ENCODE measurements around the gene LPAR4. TPM values are rescaled to one million over a fixed set of nuclear protein-coding genes. Genes with fewer than 3 reads are reported as not detected.
A peak's percentile ranks its signal among the peaks of the same experiment; 100 is the strongest.

LPAR4 gene
- polyA plus RNA-seq, 1 donor (not counting 4 experiments of a cell fraction or from before 2014, with no cell fraction given): not detected

DNA sequence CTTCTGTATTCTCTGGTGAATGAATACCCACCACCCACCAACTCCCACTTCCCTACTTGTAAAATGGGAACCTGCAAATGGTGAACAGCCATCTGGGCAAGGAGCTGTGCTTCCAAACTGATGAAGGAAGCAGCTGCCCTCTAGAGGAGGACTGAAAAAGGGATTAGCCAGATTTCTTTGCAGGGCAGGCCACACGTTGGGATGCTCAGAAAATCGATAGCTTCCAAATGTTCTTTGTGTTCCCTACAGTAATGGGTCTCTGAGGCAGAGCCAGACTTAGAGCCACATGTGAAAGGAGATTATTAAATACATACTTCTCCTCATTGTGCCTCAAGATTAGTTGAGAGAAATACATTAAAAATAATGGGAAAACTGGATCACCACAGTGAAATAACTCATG is 39.3 kb upstream of the LPAR4 start:
- no peak overlapping the region for H3K9ac ChIP-seq (ENCODE audit: control insufficient read depth, extremely low read depth, insufficient read depth, low read length)
- no peak overlapping the region for H3K4me2 ChIP-seq (ENCODE audit: control insufficient read depth, extremely low read depth, insufficient read depth, low read depth, low read length)
- no peaks in the 10 kb centered on the region for H3K27me3 ChIP-seq (ENCODE audit: control insufficient read depth, extremely low read depth, insufficient read depth, low read length)
- no peak for DNase-seq (ENCODE audit: low read depth, low spot score)
- H3K27ac ChIP-seq (ENCODE audit: control insufficient read depth, insufficient read depth, low read length): no peak overlapping the region
- no peaks in the 10 kb centered on the region for H3K79me2 ChIP-seq (ENCODE audit: control insufficient read depth, insufficient read depth, low read length)
- no peak overlapping the region for H2AFZ ChIP-seq (ENCODE audit: control insufficient read depth, low read length)
- no peak for TF ChIP-seq EZH2 (IDR thresholded peaks at IDR 0.05; ENCODE audit: low read length)
- TF ChIP-seq, protein P1, sequence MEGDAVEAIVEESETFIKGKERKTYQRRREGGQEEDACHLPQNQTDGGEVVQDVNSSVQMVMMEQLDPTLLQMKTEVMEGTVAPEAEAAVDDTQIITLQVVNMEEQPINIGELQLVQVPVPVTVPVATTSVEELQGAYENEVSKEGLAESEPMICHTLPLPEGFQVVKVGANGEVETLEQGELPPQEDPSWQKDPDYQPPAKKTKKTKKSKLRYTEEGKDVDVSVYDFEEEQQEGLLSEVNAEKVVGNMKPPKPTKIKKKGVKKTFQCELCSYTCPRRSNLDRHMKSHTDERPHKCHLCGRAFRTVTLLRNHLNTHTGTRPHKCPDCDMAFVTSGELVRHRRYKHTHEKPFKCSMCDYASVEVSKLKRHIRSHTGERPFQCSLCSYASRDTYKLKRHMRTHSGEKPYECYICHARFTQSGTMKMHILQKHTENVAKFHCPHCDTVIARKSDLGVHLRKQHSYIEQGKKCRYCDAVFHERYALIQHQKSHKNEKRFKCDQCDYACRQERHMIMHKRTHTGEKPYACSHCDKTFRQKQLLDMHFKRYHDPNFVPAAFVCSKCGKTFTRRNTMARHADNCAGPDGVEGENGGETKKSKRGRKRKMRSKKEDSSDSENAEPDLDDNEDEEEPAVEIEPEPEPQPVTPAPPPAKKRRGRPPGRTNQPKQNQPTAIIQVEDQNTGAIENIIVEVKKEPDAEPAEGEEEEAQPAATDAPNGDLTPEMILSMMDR (optimal IDR thresholded peaks at IDR 0.05 in 1 of 3, IDR thresholded peaks at IDR 0.05 in 1 of 3, conservative IDR thresholded peaks at IDR 0.05 in 1 of 3; ENCODE audit: extremely low read depth in 1 of 3, insufficient read depth in 2 of 3, low read length in 3 of 3): peak; percentile 48 to 76 (median 72)
- H3K9me1 ChIP-seq (ENCODE audit: control insufficient read depth, extremely low read depth, insufficient read depth, low read length): no peaks in the 10 kb centered on the region
- no peak for FAIRE-seq
- dilution Hi-C loops (cut with MboI; ENCODE audit: extremely low pct_ligation_motif_present, low sequenced_read_pairs): no loop called here
- H3K36me3 ChIP-seq (ENCODE audit: control insufficient read depth in 2 of 2, extremely low read depth in 1 of 2, insufficient read depth in 2 of 2, low read length in 2 of 2): no peaks in the 10 kb centered on the region
- H3K4me3 ChIP-seq (ENCODE audit: control insufficient read depth in 2 of 3, extremely low read depth in 1 of 3, insufficient read depth in 2 of 3, low read depth in 1 of 3, low read length in 3 of 3): no peak overlapping the region
- no peaks in the 10 kb centered on the region for H3K9me3 ChIP-seq (ENCODE audit: control insufficient read depth, low read depth, low read length)
- H4K20me1 ChIP-seq (ENCODE audit: control insufficient read depth, extremely low read depth, insufficient read depth, low read length): no peaks in the 10 kb centered on the region
- H3K4me1 ChIP-seq (ENCODE audit: control insufficient read depth, extremely low read depth, insufficient read depth, low read length): no peaks in the 10 kb centered on the region

DNA sequence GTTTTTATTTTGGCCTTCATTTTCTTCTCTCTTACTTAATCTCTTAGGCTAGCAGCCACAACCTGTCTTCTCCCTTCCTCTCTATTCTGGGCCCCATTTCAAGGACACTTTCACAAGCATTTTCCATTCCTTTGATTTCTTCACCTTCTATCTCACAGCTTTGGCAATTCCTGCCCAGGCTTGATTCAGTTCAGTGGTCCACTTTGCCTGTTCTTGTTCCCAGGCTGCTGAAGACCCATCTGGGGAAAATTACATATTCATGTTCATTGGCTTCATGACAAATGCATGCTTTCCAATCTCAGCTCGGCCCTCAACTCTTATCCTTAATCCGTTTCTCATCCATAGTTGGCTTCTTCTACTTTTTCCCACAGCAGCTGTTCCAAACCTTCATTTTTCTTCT is 38.7 kb upstream of the LPAR4 start:
- H3K9ac ChIP-seq (ENCODE audit: control insufficient read depth, extremely low read depth, insufficient read depth, low read length): no peak overlapping the region
- H4K20me1 ChIP-seq (ENCODE audit: control insufficient read depth, extremely low read depth, insufficient read depth, low read length): no peaks in the 10 kb centered on the region
- no peaks in the 10 kb centered on the region for H3K4me1 ChIP-seq (ENCODE audit: control insufficient read depth, extremely low read depth, insufficient read depth, low read length)
- no peak overlapping the region for H3K27ac ChIP-seq (ENCODE audit: control insufficient read depth, insufficient read depth, low read length)
- H3K36me3 ChIP-seq (ENCODE audit: control insufficient read depth in 2 of 2, extremely low read depth in 1 of 2, insufficient read depth in 2 of 2, low read length in 2 of 2): no peaks in the 10 kb centered on the region
- TF ChIP-seq, protein P1 (optimal IDR thresholded peaks at IDR 0.05 in 1 of 3, IDR thresholded peaks at IDR 0.05 in 1 of 3, conservative IDR thresholded peaks at IDR 0.05 in 1 of 3; ENCODE audit: extremely low read depth in 1 of 3, insufficient read depth in 2 of 3, low read length in 3 of 3): no peak
- TF ChIP-seq EZH2 (IDR thresholded peaks at IDR 0.05; ENCODE audit: low read length): no peak
- H3K79me2 ChIP-seq (ENCODE audit: control insufficient read depth, insufficient read depth, low read length): no peaks in the 10 kb centered on the region
- H3K4me2 ChIP-seq (ENCODE audit: control insufficient read depth, extremely low read depth, insufficient read depth, low read depth, low read length): no peak overlapping the region
- FAIRE-seq (no peak), DNase-seq (ENCODE audit: low read depth, low spot score) (no peak)
- dilution Hi-C loops (cut with MboI; ENCODE audit: extremely low pct_ligation_motif_present, low sequenced_read_pairs): no loop called here
- H3K27me3 ChIP-seq (ENCODE audit: control insufficient read depth, extremely low read depth, insufficient read depth, low read length): no peaks in the 10 kb centered on the region
- H3K4me3 ChIP-seq (ENCODE audit: control insufficient read depth in 2 of 3, extremely low read depth in 1 of 3, insufficient read depth in 2 of 3, low read depth in 1 of 3, low read length in 3 of 3): no peak overlapping the region
- no peaks in the 10 kb centered on the region for H3K9me1 ChIP-seq (ENCODE audit: control insufficient read depth, extremely low read depth, insufficient read depth, low read length)
- H3K9me3 ChIP-seq (ENCODE audit: control insufficient read depth, low read depth, low read length): no peaks in the 10 kb centered on the region
- H2AFZ ChIP-seq (ENCODE audit: control insufficient read depth, low read length): no peak overlapping the region
